ENCODE data around the gene EPHA4. TPM values are rescaled to one million over a fixed set of nuclear protein-coding genes. Genes with fewer than 3 reads are reported as not detected.

The EPHA4 gene
- polyA plus RNA-seq, 1 of the 3 experiments (the other 2 are of a cell fraction): 0.90 TPM

GRCh38 chr2:221605751-221606240, 33.7 kb upstream of the EPHA4 start:
- Histone ChIP-seq H3K9me3 (no peaks in the 10 kb centered on the region), H4K20me1 (ENCODE audit: insufficient read depth) (no peaks in the 10 kb centered on the region), H2AFZ (ENCODE audit: low read depth) (no peak overlapping the region), H3K36me3 (replicated peaks in 1 of 2; ENCODE audit: control insufficient read depth in 1 of 2, insufficient read depth in 2 of 2, low read length in 1 of 2) (no peaks in the 10 kb centered on the region), H3K4me1 (ENCODE audit: control insufficient read depth in 1 of 2, insufficient read depth in 2 of 2, low read depth in 1 of 2, low read length in 1 of 2) (no peaks in the 10 kb centered on the region), H3K27me3 (ENCODE audit: insufficient read depth) (no peaks in the 10 kb centered on the region), H3K4me3 (ENCODE audit: low read depth in 2 of 2, low read length in 1 of 2) (no peak overlapping the region), H3K4me2 (no peak overlapping the region), H3F3A (replicated peaks; ENCODE audit: insufficient read depth) (no peaks in the 10 kb centered on the region), H3K9me2 (no peaks in the 10 kb centered on the region), H3K9ac (no peak overlapping the region), H3K79me2 (ENCODE audit: insufficient read depth) (no peaks in the 10 kb centered on the region), H3K27ac (ENCODE audit: low read depth in 2 of 2, low read length in 1 of 2) (no peak overlapping the region)
- DNase-seq: no peak
- ChIA-PET POLR2A (no interaction called here), CTCF (no interaction called here)
- TF ChIP-seq SMC3 (IDR thresholded peaks at IDR 0.05; ENCODE audit: low read depth, low read length) (no peak), FOSL2 (IDR thresholded peaks at IDR 0.05; ENCODE audit: borderline replicate concordance, low read depth) (no peak)
- WGBS (ENCODE audit: low lambda C conversion rate): 3% methylated on average over 2 of the region's 2 CpGs

- Histone ChIP-seq H3K9ac (no peak overlapping the region), H3K27me3 (ENCODE audit: insufficient read depth) (no peaks in the 10 kb centered on the region; the same call in 1 of the 2 replicates), H4K20me1 (ENCODE audit: insufficient read depth) (no peaks in the 10 kb centered on the region), H3K4me3 (ENCODE audit: low read depth in 2 of 2, low read length in 1 of 2) (no peak overlapping the region), H3K4me1 (ENCODE audit: control insufficient read depth in 1 of 2, insufficient read depth in 2 of 2, low read depth in 1 of 2, low read length in 1 of 2) (no peaks in the 10 kb centered on the region), H3K9me3 (no peaks in the 10 kb centered on the region), H3K27ac (ENCODE audit: low read depth in 2 of 2, low read length in 1 of 2) (no peak overlapping the region), H3K79me2 (ENCODE audit: insufficient read depth) (no peaks in the 10 kb centered on the region), H3K36me3 (replicated peaks in 1 of 2; ENCODE audit: control insufficient read depth in 1 of 2, insufficient read depth in 2 of 2, low read length in 1 of 2) (no peaks in the 10 kb centered on the region), H2AFZ (ENCODE audit: low read depth) (no peak overlapping the region), H3F3A (replicated peaks; ENCODE audit: insufficient read depth) (no peaks in the 10 kb centered on the region), H3K9me2 (no peaks in the 10 kb centered on the region), H3K4me2 (no peak overlapping the region)
- WGBS (ENCODE audit: low lambda C conversion rate): 0% methylated on average over 1 of the region's 1 CpG
- no peak for DNase-seq
- no peak for TF ChIP-seq CTCF (IDR thresholded peaks at IDR 0.05)
- ChIA-PET POLR2A (no interaction called here), CTCF (interaction anchor here (0.6 kb wide), 1 partner anchor 202 kb away, joined by 3 read pairs; no protein-coding TSS in a partner anchor)
Observed at GRCh38 chr2:221602938-221603337, 30.8 kb upstream of the EPHA4 start.

- Histone ChIP-seq H2AFZ (ENCODE audit: low read depth) (no peak overlapping the region), H3K4me1 (ENCODE audit: control insufficient read depth in 1 of 2, insufficient read depth in 2 of 2, low read depth in 1 of 2, low read length in 1 of 2) (no peaks in the 10 kb centered on the region), H3K27me3 (ENCODE audit: insufficient read depth) (no peaks in the 10 kb centered on the region; the same call in 1 of the 2 replicates), H3K27ac (ENCODE audit: low read depth in 2 of 2, low read length in 1 of 2) (no peak overlapping the region), H3K4me2 (no peak overlapping the region), H3K9me3 (no peaks in the 10 kb centered on the region), H4K20me1 (ENCODE audit: insufficient read depth) (no peaks in the 10 kb centered on the region), H3K4me3 (ENCODE audit: low read depth in 2 of 2, low read length in 1 of 2) (no peak overlapping the region), H3K36me3 (replicated peaks in 1 of 2; ENCODE audit: control insufficient read depth in 1 of 2, insufficient read depth in 2 of 2, low read length in 1 of 2) (no peaks in the 10 kb centered on the region), H3K79me2 (ENCODE audit: insufficient read depth) (no peaks in the 10 kb centered on the region), H3F3A (replicated peaks; ENCODE audit: insufficient read depth) (no peaks in the 10 kb centered on the region), H3K9ac (no peak overlapping the region), H3K9me2 (no peaks in the 10 kb centered on the region)
- CTCF ChIA-PET: no interaction called here
- under 1% methylated on average over 3 of the region's 3 CpGs for WGBS (ENCODE audit: low lambda C conversion rate)
- DNase-seq: no peak
- POLR2A ChIA-PET: no interaction called here
- TF ChIP-seq EP300 (IDR thresholded peaks at IDR 0.05; ENCODE audit: borderline replicate concordance in 1 of 2, low read depth in 1 of 2, low read length in 1 of 2): no peak
- no peak for TF ChIP-seq NRF1 (IDR thresholded peaks at IDR 0.05; ENCODE audit: low read depth, low read length)
- TF ChIP-seq GABPA (IDR thresholded peaks at IDR 0.05; ENCODE audit: low read depth): no peak
- no peak for TF ChIP-seq FOSL2 (IDR thresholded peaks at IDR 0.05; ENCODE audit: borderline replicate concordance, low read depth)
- no peak for TF ChIP-seq ELF1 (IDR thresholded peaks at IDR 0.05)
- no peak for TF ChIP-seq RXRA (IDR thresholded peaks at IDR 0.05; ENCODE audit: borderline replicate concordance, low read depth)
- TF ChIP-seq USF2 (IDR thresholded peaks at IDR 0.05; ENCODE audit: borderline replicate concordance, low read depth, low read length): no peak
- TF ChIP-seq TCF12 (IDR thresholded peaks at IDR 0.05): no peak
- no peak for TF ChIP-seq IRF3 (IDR thresholded peaks at IDR 0.05; ENCODE audit: low read depth, low read length)
- no peak for TF ChIP-seq ZBTB33 (IDR thresholded peaks at IDR 0.05; ENCODE audit: borderline replicate concordance, low read depth)
- no peak for TF ChIP-seq RCOR1 (IDR thresholded peaks at IDR 0.05; ENCODE audit: low read length)
- TF ChIP-seq SIN3A (IDR thresholded peaks at IDR 0.05; ENCODE audit: borderline replicate concordance, low read depth, low read length): no peak
- no peak for TF ChIP-seq FOXM1 (IDR thresholded peaks at IDR 0.05; ENCODE audit: low read depth)
- TF ChIP-seq POLR2AphosphoS5 (IDR thresholded peaks at IDR 0.05; ENCODE audit: low read depth, low read length): no peak
- no peak for TF ChIP-seq RFX5 (IDR thresholded peaks at IDR 0.05; ENCODE audit: low read length)
- no peak for TF ChIP-seq SMC3 (IDR thresholded peaks at IDR 0.05; ENCODE audit: low read depth, low read length)
- TF ChIP-seq JUND (IDR thresholded peaks at IDR 0.05): no peak
Observed at GRCh38 chr2:221601376-221601775, 29.3 kb upstream of the EPHA4 start.
